CD4-positive, alpha-beta T cell treated with Interferon gamma for 1 hour (primary cell): ENCODE data around the gene NUDCD3.
"Not testable (repeated sequence)": the region's sequence is repeated elsewhere in the genome, so short reads cannot be mapped to it uniquely, and the experiment has no call there.

Experiments
- DNase-seq: peaks from one replicate; pipeline ENCODE4 v3.0.0-alpha.2; 2020

Gene NUDCD3

DNA sequence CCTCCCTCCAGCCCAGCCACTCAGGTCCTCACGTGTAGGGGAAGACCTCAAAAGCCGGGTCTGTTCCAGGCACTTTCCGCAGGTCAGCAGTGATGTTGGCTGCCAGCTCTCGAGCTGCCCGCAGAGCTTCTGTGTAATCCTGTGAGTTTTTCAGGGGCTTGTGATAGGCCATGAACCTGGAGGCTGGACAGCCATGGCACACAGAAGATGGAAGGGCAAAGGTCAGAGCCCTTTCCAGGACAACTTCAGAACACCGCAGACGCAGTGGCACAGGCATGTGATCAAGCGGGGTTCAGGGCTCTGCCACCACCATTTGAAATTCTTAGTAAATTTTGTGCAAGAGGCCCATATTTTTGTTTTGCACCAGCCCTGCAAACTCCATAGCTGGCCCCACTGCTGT is 26.7 kb upstream of the NUDCD3 start:
- DNase-seq, result no peak

DNA sequence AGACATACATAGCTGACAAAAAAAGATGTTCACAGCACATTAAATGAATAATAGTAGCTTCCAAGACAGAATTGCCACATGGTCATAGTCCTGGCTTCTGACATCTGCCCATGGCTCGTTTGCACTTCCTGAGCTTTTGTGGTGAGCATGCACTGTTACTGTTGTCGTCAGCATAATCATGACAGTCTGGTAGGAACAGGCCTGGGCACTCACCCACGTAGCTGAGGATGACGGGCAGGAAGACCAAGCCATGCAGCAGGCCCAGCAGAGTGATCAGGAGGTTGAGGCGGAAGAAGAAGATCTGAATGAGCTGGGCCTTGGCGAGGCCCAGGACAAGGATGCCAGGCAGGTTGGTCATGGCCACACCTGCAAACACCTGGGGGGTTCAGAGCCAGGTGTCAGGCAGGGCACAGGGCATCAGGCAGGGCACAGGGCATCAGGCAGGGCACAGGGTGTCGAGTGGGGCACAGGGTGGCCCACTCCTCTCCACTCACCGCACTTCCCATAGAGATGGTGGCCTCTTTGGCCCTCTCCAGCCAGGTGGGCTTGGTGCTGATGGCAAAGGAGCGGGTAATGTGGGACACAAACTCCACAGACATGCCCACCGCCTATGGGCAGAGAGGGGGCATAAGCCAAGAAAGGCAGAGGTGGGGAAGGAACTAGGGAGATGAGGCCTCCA is 25.3 kb upstream of the NUDCD3 start:
- DNase-seq, result no peak

DNA sequence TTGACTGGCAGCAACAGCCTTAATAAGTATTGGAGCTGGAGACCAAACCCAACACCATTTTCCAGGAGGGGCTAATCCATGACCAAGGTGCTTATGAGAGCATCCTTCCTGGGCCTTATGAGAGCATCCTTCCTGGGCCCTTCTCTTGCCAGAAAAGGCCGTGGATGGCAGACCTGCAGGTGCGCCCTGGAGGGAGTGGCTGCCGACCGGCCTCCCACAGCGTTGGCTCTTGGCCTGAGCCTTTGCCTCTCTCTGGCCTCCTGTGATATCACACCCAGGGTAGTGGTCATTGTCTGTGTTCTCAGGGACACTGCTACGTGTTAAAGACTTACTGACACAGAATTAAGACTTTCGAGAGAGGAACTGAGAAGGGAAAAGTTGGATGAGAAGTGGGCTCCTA is 22.3 kb upstream of the NUDCD3 start:
- DNase-seq, result no peak

DNA sequence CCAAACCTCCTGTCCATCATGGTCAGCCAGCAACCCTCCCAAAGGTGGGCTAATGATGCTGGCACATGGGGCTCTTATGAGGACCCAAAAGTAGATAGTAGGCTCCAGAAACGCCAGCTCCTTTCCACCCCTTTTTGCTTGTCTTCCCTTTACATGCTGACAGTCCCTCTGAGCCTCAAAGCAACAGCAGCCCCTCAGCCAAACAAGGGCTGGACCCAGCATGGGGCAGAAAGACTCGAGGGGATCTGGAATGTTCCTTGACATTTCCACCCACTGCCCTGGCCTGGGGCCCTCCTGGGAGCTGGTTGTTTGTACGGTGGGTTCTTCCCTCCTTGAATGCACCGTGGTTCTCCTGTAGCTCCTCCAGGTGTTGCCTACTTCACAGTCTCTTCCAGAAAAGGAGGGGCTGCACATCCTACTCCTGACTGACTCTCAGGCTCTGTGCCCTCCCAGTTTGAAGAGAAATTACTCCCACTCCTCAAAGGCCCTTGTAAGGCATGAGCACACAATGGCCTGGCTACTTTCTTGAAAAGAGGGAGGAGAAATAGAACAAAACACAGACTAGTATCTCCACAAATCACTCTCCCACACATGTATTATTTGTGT is 21.5 kb upstream of the NUDCD3 start:
- DNase-seq, result no peak

DNA sequence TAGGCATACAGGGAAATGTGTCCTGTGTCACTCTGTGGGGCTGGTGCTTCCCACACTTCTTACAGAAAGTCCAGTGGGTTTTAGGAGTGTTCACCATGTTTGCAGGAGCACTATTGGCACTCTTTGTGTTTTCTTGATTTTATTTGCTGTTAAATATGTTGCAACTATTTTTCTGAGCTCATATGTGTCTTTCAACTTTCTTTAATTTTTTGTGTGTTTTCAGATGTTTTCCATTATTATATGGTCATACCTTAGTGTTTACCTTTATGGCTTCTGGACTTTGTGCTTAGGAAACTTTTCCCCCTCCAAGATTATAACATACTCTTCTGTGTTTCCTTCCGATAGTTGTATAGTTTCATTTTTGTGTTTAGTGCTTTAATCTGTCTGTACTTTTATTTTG is 20.8 kb upstream of the NUDCD3 start:
- no peak for DNase-seq

DNA sequence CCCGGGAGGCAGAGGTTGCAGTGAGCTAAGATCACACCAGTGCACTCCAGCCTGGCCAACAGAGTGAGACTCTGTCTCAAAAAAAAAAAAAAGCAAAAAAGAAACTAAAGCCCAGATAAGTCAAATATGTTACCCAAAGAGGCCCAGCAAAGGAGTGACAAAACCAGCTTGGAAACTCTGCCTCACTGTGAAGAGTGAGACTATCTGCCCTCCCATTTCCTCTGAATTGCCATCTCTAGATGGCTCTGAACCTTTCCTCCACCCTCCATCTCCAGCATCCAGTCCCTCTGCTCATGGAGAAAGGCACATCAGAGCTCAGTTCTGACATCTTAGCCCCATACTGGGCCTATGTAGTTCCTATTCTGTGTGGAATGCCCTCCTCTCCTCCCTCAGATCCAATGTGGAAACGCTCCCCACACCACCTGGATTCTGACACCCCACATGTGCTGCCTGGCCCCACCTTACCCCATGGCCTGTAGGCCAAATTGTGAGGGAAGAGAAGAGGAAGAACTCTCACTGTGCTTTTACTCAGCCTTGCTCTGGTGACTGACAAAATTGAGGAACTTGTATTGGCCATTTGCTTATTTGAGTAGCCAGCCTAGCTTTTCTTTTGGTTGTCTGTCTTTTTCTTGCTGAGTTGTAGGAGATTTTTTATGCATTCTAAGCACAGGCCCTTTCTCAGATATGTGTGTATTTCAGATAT is 18.0 kb upstream of the NUDCD3 start:
- no peak for DNase-seq

DNA sequence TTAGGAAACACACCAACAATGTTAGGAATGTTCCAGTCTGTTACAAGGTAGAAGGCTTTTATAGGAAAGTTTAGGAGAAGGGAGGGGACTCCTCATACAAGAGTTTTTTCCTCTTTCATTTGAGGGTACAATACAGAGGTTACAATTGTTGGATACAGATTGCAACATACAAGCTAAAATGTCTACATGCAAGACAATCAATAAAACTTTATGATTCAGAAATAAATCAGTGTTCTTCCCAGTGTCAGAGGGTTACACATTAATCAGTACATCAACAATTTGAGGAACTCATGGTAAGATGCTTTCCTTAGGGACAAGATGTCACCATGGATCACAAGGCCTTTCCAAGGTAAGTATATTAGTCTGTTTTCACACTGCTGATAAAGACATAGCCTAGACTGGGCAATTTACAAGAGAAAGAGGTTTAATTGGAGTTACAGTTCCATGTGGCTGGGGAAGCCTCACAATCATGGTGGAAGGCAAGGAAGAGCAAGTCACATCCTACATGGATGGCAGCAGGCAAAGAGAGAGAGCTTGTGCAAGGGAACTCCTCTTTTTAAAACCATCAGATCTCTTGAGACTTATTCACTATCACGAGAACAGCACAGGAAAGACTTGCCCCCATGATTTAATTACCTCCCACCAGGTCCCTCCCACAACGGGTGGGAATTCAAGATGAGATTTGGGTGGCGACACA is 16.3 kb upstream of the NUDCD3 start:
- not testable (repeated sequence) for DNase-seq

DNA sequence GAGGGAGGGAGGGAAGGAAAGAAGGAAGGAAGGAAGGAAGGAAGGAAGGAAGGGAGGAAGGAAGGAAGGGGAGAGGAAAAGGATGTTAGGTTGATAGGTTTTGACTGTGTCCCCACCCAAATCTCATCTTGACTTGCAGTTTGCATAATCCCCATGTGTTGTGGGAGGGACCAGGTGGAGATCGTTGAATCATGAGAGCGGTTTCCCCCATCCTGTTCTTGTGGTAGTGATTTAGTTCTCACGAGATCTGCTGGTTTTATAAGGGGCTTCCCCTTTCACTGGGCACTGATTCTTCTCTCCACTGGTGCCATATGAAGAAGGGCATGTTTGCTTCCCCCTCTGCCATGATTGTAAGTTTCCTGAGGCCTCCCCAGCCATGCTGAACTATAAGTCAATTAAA is 15.1 kb upstream of the NUDCD3 start:
- no peak for DNase-seq

DNA sequence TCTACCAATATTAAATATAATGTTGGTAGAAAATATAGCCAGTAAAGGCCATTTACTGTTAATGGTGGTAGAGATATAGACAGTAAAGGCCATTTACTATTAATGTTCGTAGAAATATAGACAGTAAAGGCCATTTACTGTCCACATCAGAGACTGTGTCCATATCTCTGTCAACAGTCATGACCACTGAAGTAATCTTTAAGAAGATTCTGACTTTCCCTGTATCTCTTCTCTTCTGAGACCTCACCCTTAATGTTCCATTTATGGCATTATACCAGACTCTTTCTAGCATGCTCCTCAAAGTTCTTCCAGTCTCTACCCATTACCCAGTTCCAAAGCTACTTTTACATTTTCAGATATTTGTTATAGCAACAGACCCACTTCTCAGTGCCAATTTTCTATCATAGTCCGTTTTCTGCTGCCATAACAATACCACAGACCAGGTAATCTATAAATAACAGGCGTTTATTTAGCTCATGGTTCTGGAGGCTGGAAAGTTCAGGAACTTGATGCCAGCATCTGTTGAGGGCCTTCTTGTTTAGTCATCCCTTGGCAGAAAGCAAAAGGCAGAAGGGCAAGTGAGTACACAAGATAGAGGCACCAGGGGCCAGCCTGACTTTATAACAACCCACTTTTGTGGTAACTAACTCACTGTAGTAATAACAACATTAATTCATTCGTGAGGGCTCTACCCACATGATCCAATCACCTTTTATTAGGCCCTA is 7.9 kb upstream of the NUDCD3 start:
- no peak for DNase-seq

DNA sequence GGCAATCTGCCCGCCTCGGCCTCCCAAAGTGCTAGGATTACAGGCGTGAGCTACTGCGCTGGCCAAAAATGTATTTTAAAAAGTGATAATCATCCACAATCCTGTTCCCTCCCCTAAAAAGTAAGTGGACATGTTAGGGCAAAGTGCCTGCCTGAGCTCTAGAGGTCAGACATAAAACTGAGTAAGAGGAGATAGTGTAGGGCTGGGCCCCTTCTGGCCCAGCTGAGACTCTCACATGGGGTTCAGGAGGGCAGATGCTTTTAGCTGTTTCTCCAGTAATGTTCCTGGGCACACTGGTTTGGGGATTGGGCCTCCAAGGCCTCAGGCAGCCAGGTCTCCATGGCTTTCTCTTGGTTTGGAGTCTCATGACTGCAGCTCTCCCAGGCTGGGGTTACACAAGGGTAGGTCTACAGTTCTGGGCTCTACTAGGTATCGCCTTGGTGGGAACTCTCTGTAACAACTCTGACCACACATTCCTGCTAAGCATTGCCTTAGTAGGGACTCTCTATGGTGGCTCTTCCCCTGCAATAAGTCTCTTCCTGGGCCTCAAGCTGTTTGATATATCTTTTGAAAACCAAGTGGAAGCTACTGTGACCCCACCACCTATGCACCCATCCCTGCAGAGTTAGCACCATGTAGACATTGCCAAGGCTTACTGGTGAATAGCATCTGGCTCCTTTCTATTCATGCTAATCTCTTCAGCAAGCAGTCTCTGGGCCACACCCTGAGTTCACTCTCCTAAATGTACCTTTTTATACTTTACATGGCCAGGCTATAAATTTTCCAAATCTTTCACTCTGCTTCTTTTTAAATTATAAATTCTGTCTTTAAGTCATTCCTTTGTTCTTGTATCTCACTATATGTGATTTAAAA is 6.9 kb upstream of the NUDCD3 start:
- DNase-seq, result no peak

DNA sequence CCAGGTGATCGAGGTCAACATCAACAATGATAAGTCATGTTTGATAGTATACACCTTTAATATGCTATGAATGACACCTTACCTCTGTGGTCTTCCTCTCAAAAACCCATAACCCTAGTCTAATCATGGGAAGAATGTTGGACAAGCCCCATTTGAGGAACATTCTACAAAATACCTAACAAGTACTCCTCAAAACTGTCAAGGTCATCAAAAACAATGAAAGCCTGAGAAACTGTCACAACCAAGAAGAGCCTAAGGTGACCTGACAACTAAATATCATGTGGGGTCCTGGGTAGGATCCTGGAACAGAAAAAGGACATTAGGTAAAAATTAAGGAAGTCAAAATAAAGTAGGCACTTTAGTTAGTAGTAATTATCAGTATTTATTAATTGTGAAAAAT is 5.9 kb upstream of the NUDCD3 start:
- DNase-seq, result no peak

DNA sequence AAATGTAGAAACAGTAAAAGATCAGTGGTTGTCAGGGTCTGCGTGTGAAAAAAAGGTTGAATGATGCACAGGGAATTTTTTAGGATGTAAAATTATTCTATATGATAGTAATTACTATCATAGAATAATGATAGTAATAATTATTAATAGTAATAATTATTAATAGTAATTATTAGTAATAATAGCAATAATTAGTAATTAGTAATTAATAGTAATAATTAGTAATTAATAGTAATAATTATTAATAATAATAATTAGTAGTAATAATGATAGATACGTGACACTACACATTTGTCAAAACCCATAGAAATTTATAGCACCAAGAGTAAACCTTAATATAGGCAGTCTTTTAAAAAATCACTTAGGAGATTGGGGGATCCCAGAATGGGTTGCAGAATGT is 4.5 kb upstream of the NUDCD3 start:
- no peak for DNase-seq

DNA sequence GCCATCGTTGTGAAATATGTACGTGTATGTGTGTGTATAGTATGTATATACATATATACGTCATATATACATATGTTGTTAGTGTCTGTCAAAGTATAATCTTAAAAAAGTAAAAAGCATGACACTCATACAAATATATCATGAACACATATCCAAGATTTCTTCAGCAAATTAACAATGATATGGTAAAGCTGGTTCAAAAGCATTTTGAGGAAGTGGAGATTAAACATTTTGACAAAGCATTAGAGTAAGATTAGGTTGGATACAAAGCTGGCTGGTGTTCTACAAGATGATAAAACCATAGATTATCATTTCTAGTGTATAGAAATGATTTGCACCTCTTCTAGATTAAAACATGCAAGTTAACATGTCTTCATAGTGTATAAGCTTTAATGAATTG is 771 bp upstream of the NUDCD3 start:
- DNase-seq, result no peak

DNA sequence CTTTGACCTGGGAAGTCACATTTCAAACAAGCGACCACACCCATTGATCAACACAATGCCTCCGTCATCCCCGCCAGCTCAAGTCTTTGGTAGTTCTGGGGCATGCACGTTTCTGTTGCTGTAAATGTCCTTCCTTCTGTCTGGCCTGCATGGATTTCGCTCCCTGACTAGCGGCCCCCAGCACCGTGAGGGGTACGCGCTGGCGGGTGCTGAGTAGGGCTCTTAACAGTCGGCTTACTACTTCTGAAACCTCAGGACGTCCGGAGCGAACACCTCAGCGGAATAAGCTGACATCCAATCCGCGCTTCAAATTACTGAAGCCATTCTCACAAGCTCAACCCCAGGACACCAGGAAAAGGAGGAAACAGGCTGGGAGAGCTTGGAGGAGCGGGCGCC is 505 bp downstream of the NUDCD3 start:
- DNase-seq, result peak; percentile 44

DNA sequence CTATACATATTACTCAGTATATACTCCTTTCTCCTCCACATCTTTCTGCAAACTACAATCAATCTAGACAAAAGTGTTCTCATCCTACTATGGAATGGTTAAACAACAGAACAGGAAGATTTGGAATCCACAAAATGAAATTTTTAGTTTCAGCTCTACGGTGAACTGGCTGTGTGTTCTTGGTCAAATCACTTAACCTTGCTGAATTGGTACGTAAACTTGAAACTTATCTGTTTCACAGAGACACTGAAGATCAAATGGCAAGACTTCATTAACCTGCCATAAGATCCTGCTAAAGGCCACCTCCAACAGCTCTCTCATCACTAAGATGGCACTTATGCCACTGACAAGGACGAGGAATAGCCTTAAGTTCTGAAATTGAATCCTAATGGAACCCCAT is 1.5 kb downstream of the NUDCD3 start:
- no peak for DNase-seq

DNA sequence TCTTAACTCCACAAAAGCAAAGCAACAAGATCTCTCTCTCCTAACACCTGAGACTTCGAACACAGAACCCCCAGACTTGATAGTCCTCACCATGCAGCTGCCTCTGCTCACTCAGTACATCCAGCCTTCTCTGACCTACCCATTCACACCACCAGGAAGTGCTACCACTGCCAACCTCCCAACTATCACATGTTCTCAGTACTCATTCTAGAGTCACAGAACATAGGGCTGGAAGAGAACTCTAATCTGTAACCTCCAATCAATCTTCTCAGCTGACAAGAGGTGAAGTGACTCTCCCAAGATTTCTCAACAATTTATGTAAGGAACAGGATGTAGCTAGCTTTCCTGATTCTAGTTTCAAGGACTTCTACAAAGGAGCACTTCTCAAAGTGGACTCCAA is 3.8 kb downstream of the NUDCD3 start:
- no peak for DNase-seq

DNA sequence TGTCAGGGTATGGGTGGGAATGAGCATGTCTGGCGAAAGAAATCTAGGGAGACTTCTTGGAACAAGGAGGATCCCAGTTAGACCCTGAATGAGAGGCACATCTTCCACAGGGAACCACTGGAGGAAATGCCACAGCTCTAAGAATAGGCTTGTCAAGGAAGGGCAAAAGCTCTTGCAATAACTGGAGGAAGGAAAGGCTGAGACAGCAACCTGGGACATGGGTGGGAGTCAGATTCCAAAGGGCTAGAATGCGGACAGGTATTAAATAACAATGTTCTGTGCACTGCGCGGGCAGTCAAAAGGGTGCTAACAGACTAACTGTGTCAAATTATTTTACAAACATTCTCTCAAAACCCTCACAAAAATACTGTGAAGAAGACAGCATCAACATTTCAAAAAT is 4.5 kb downstream of the NUDCD3 start:
- no peak for DNase-seq

DNA sequence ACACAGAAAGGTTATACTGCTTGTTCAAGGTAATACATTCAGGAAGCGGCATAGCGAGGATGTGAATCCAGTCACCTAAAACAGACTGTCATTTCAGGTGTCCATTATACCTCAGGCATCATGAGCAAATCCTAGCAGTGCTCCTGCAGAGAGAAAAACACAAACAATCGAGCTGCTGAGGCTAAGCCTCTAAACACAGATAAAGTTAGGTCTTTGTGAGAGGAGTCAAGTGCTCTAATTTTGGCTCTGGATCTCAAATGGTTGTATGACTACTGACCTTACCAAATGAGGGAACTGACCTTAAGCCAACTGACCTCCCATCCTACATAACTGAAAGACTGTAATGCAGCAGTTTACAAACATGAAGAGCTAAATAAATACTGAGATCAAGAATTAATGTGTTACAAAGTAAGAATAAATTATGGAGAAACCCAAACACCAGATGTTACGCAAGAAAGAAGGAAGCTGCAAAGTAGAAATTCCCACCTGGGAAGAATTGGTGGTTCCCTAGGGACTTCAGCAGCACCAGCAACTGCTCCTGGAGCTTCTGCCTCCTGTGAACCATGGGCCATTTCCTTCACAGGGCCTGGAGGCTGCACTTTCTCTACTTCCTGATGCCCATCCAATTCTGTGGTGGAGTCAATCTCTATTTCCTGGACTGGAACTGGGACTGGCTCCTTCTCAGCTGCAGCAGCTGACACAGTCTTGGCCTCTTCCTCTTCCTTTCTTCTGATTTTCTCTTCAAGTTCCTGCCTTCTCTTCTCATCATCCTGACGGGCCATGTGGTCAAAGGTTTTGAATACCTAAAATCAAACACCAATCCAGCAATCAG is 5.8 kb downstream of the NUDCD3 start:
- DNase-seq, result no peak

DNA sequence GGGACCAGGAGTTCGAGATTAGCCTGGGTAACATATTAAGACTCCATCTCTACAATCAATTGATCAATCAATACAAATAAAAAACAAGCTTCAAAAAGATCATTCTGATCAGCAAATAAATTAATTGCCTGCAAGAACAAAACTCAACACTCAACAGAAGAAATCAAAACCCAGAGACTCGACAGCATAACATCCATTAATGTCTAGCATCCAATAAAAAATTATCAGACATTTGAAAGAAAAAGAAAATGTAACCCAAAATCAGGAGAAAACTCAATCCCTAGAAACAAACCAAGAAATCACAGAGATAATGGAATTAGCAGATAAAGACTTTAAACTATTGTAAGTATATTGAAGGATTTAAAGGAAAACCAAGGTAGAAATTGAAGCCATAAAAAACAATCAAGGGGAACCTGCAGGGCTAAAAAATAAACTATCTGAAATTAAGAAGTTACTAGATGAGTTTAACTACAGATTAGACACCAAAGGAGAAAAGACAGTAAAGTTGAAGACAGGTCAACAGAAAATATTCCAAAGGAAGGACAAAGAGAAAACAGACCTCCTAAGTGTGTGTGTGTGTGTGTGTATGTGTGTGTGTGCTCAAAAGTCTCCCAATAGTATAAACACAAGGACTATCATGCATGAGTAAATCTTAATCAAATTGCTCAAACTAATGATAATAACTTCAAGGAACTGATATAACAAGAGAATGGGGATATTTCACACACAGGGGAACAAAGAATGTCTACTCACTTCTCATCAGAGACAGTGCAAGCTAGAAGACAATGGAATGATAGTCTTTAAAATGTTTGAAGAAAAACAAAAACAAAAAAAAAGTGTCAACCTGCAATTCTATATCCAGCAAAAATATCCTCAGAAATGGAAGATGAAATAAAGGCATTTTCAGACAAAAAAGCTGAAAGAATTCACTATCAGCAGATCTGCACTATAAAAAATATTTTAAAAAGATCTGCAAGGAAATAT is 7.7 kb downstream of the NUDCD3 start:
- DNase-seq, result no peak

DNA sequence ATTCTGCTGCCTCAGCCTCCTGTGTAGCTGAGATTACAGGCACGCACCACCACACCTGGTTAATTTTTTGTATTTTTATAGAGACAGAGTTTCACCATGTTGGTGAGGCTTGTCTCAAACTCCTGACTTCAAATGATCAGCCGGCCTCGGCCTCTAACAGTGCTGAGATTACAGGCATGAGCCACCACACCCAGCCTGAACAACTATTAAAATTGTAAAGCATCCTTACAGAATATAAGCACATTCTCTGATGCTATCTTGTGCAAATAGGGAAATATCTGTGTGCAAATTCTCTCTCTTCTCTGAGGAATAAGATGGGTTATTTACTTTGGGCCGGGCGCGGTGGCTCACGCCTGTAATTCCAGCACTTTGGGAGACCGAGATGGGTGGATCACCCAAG is 12.5 kb downstream of the NUDCD3 start:
- DNase-seq, result no peak
